Stimulated activated naive CD4-positive, alpha-beta T cell treated with Interleukin-2 at 50 U/mL for 16 hours (primary cell): ENCODE measurements around the gene PSME4.
A peak's percentile ranks its signal among the peaks of the same experiment; 100 is the strongest.

Experiments
- DNase-seq: peaks from one replicate; lab custom pipeline; 2025; lab: John Stamatoyannopoulos, UW

PSME4 gene, protein sequence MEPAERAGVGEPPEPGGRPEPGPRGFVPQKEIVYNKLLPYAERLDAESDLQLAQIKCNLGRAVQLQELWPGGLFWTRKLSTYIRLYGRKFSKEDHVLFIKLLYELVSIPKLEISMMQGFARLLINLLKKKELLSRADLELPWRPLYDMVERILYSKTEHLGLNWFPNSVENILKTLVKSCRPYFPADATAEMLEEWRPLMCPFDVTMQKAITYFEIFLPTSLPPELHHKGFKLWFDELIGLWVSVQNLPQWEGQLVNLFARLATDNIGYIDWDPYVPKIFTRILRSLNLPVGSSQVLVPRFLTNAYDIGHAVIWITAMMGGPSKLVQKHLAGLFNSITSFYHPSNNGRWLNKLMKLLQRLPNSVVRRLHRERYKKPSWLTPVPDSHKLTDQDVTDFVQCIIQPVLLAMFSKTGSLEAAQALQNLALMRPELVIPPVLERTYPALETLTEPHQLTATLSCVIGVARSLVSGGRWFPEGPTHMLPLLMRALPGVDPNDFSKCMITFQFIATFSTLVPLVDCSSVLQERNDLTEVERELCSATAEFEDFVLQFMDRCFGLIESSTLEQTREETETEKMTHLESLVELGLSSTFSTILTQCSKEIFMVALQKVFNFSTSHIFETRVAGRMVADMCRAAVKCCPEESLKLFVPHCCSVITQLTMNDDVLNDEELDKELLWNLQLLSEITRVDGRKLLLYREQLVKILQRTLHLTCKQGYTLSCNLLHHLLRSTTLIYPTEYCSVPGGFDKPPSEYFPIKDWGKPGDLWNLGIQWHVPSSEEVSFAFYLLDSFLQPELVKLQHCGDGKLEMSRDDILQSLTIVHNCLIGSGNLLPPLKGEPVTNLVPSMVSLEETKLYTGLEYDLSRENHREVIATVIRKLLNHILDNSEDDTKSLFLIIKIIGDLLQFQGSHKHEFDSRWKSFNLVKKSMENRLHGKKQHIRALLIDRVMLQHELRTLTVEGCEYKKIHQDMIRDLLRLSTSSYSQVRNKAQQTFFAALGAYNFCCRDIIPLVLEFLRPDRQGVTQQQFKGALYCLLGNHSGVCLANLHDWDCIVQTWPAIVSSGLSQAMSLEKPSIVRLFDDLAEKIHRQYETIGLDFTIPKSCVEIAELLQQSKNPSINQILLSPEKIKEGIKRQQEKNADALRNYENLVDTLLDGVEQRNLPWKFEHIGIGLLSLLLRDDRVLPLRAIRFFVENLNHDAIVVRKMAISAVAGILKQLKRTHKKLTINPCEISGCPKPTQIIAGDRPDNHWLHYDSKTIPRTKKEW (N-terminal part only)

DNA sequence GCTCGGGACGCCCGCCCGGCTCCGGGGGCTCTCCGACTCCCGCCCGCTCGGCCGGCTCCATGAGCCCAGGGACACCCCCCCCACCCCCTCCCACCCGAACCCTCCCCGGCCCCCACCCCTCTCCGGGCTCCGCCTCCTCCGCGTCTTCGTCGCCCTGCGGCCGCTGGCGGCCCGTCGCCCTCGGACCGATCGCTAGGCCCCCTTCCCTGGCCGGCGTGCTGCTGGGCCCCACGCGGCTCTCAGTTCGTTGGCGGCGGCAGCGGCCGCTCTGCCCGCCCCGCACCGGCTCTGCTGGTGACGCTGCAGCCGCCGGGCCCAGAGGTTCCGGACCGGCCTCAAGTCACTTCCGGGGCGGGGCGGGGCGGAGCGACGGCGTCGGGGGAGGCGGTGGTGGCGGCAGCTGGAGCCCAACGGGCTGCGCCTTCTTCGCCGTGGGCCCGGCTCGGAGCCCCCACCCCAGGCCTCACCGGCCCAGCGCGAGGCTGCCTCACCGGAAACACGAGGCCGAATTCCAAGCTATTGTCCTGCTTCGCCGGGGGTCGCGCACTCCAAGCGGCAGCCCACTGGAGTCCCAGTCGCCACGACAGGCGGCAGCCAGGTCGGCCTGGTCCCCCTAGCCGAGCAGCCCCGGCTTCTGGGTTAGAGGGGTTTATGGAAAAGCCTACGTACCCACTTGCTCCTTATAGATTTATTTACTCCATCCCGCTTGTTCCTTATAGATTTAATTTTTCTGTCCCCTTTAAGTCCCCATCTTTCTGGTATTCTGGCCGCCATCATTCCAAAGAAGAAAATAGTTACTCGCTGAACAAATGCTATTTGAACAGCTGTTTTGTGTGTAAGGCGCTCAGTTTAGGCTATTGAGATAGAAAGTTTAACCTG, at the start of gene PSME4:
Gene PSME4 (minus strand): TSS at position 270 of the 879 bp plus-strand sequence. CDS start 209 bp downstream, at position 61.
- peak; percentile 94 for DNase-seq

DNA sequence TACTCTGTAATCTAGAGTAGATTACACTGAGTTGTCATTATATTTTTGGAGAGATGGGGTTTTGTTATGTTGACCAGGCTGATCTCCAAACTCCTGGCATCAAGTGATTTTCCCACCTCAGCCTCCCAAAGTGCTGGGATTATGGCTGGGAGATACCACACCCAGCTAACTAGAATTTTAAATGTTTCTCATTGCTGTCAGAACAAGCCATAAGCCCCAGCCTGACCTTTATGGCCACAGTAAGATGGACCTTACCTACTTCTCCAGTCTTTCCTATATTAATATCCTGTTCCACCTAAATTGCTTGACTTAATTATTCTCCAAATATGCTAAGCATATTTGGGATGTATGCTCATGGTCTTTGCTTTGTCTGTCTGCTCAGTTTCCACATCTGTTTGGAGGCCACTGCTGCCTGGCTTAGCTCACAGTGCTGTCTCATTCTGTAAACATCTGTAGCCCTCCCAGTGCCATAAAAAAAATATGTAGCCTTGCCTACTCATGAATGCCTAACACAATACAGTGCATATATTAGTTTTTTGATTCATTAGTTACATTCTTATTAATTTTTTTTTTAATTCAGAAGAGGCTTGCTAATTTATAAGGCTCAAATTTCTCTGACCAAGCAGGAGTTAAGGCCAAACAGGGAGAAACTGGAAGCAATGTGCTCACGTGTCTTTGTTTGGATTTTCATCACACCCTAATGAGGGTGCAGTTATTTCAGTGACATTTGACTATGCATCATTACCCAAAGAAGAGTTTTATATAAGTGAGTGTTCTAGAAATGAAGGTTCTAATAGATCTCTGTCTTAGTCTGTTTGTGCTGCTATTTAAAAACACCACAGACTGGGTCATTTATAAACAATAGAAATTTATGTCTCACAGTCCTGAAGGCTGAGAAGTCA, 45.3 kb upstream of the PSME4 start:
- no peak for DNase-seq

DNA sequence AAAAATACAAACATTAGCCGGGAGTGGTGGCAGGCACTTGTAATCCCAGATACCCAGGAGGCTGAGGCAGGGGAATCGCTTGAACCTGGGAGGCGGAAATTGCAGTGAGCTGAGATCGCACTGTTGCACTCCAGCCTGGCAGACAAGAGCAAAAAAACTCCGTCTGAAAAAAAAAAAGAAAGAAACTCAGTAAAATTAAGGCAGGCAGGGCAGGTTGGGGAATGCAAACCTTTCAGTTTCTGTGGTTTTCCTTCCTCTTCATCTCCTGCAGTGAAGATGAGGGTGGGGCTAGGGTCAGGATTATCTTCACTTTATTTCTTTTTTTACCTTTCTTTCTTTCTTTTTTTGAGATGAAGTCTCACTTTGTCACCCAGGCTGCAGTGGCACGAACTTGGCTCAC, 43.2 kb upstream of the PSME4 start:
- no peak for DNase-seq

DNA sequence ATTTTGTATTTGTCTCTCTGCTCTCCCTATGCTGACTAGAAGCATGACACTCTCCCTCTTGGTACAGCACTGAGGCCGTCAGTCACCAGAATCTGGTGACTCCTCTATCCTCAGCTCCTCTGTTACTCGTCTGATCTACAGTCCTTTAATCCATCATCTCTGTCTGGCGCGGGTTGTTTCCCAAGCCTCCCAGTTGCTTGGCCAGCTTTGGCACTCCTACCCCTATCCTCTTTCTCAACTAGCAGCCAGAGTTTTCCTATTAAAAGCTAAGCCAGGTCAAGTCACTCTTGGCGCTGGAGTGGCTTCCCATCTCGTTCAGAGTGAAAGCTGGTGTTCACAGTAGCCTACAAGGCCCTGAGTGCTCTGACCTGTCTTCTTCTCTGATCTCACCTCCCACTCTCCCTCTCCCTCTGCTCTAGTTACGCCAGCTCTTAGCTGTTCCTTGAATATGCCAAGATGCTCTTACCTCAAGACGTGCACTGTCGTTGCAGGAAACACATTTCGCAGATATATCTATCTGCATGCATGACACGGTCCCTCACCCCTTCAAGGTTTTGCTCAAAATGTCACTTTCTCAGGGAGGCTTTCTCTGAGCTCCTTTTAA, 41.8 kb upstream of the PSME4 start:
- no peak for DNase-seq

DNA sequence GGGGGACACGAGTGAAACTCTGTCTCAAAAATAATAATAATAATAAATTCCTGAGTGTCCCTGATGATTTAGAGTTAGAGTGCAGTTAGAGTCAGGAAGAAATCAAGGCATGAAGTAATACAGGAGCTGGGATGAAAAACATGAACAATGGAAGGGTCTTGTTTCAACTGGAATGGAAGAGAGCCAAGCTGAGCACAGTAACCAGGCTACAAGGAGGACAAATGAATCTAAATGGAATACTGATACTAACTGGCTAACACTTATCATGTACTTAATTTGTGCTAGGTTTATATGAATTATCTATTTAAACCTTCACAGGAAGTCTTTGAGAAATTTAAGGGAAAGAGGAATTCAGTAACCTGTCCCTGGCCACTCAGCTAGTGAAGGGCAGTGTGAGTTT, 38.8 kb upstream of the PSME4 start:
- no peak for DNase-seq

DNA sequence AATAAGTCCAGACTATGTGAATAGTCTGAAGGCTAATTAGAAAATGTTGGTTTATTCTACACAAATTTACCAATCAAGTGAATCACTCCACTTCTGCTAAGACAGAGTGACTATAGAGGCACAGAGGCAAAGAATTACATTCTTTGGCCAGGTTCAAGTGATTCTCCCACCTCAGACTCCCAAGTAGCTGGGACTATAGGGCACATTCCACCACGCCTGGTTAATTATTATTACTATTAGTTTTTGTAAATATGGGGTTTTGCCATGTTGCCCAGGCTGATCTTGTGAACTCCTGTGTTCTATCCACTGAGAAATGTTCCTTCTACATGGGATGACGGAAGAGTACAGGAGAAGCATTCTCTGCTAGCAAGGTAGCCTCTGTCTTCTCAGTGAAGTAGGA, 37.6 kb upstream of the PSME4 start:
- no peak for DNase-seq

DNA sequence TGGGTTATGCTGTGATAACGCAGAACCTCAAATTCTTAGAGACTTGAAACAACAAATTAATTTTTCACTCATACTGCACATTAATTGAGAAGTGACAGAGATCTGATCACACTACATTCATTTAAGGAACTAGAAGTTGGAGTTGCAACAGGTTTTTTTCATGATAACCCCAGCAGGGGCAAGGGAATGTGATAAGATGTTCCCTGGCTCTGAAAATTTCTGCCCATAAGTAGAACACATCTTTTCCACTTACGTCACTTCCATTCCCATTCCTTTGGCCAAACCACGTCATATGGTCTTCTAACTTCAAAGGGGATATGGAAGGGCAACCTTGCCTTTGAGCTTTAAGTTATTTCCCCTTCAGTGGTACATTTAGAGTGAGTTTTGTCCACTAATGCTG, 29.7 kb upstream of the PSME4 start:
- no peak for DNase-seq

DNA sequence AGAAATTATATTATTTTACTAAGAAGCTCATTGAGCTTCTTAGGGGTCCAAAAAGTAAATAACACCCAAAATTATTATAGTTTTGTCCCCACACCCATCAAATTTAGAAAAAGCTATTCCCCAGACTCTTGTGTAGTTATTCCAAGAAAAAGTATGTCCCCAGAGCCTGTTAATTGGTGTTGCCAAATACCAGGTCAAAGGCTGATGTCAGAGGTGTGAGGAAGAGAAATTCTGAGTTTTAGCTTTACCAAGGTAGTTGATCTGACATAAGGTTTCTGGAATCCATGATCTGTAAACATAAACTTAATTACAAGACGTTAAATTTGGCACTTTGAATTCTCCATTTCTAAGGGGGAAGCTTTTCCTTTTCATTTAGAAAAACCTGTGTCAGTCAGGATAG, 29.3 kb upstream of the PSME4 start:
- DNase-seq = no peak

DNA sequence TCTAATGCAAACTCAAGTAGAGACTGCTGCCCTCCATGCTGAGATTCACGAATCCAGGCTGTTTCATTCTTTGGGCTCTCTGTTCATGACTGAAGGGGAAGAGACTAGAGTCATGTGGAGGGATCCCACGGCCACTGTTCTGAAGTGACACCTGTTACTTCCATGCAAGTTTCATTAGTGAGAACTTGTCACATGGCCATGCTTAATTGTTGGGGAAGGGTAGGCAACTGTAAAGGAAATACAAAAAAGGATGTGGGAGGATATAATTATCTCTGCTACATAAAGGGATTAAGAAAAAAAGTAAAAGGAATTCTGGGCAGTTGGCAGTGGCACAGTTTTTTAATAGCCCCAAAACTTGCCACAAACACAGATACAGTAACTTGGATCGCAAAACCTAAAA, 28.0 kb upstream of the PSME4 start:
- DNase-seq = no peak

DNA sequence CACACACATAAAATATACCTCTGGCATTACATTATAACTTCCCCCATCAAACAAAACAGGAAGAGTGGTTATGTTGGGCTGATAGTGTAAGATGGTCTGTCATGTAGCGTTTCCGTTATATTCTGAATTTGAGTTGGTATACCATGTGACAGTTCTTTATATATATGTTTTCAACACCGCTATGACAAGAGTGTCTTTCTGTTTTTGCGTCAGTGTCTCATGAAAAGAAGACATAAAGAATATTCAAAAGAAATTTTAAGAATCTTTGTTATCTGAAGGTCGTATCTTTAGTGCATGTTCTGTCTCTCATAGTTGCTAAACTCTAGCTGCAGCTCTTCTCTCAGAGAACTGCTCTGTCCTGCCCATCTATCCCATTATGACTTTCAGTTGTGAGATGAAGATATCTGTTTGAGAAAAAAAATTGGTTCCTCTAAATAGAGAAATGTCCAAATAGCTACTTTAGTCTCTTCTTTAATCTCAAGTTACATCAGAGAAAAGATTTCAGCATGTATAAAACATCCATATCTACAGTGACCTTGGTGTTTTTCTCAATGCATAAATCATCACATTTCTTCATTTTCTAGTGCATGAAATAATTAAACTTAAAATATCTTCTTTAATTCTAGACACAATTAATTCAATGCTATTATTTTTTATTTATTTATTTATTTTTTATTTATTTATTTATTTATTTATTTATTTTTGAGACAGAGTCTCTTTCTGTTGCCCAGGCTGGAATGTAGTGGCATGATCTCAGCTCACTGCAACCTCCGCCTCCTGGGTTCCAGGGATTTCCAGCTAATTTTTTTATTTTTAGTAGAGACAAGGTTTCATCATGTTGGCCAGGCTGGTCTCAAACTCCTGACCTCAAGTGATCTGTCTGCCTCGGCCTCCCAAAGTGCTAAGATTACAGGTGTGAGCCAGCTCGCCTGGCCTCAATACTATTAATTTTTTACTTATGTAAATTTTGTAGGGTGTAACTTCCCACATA, 24.3 kb upstream of the PSME4 start:
- DNase-seq = no peak

DNA sequence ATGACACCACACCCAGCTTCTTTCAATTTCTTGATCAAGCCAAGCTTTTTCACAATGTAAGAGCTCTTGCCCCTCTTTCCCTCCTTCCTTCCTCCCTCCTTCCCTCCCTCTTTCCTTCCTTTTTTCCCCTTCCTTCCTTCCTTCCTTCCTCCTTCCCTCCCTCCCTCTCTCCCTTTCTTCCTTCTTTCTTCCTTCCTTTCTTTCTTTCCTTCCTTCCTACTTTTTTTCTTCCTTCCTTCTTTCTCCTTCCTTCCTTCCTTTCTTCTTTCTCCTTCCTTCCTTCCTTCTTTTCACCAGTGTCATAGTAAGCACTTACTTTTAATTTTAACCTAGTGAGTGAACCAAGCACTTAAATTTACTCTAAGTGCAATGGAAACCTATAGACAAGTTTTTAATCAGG, 21.2 kb upstream of the PSME4 start:
- no peak for DNase-seq

DNA sequence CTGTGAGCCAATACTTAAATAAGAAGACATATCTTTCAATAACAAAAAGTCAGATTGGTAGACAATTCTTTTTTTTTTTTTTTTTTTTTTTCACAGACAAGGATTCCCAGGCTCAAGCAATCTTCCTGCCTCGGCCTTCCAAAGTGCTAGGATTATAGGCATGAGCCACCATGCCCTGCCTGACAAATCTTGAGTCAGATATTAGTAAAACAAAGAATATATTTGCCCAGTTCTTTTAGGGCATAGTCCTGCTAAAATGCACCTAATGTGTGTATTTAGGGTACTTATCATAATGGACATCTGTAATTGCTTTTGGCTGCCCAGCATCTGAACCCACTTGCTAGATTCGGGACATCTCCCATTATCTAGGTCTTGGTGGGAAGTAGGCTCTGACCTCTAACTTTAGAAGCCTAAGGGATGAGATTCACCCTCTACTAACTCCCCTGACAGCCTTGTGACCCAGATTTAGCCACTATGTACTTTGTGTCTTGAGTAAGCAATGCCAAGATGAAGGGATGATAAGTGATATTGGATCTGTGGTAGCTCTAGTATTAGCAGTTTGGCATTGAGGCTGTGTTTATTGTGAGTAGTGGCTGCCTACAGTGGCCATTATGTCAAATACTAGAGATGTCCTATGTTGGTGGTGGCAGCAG, 18.5 kb upstream of the PSME4 start:
- no peak for DNase-seq

DNA sequence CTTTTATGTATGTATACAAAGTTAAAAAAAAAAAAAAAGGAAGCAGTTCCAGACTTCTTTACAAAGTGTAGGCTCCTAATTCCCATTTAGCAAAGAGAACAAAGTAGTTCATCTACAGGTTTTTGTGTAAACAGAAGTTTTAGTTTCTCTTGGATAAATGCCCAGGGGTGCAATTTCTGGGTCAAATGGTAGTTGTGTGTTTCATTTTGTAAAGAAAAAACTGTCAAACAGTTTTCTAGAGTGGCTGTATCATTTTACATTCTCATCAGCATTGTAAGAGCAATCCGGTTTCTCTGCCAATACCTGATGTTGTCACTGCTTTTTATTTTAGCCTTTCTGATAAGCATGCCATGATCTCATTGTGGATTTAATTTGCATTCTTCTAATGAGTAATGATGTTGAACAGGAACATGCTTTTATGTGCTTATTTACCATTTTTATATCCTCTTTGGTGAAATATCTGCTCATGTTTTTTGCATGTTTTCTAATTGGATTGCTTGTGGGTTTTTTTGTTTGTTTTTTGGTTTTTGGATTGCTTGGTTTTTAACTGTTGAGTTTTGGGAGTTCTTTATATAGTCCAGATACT, 16.6 kb upstream of the PSME4 start:
- DNase-seq = no peak

DNA sequence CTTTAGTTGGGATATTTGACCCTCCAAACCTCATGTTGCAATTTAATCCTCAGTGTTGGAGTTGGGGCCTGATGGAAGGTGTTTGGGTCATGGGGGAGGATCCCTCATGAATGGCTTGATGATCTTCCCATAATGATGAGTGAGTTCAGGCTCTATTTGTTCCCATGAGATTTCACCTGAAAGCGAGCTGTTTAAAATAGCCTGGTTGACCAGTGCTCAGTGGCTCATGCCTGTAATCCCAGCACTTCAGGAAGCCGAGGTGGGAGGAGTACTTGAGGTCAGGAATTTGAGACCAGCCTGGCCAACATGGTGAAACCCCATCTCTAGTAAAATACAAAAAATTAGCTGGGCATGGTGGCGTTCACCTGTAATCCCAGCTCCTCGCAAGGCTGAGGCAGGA, 14.9 kb upstream of the PSME4 start:
- DNase-seq = no peak

DNA sequence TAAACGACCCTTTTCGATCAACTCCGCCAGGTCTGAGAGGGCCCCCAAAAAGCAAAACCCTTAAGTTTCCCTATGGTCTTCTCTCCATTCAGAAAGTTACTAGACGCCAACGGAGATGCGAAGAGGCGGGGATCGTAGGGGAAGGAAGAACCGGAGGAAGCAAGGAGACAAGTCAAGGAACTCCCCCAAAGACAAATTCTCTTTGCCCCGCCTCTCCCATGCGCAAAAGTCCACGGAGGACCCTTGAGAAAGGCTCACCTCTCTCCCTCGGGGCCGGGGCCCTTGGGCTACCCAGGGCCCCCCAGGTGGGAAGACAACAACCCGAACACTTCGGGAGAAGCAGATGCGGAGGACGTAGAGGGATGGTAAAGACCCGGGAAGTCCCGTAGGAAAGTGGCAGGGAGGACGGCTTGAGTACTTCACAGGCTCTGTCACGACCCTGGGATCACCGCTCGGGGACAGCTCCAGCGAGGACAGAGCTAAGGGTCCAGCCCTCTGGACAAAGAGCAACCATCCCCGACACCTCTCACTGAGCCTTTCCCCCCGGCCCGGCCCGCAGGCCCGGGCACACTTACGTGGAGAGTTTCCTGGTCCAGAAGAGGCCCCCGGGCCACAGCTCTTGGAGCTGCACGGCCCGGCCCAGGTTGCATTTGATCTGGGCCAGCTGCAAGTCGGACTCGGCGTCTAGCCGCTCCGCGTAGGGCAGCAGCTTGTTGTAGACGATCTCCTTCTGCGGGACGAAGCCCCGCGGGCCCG, 647 bp downstream of the PSME4 start:
- no peak for DNase-seq

DNA sequence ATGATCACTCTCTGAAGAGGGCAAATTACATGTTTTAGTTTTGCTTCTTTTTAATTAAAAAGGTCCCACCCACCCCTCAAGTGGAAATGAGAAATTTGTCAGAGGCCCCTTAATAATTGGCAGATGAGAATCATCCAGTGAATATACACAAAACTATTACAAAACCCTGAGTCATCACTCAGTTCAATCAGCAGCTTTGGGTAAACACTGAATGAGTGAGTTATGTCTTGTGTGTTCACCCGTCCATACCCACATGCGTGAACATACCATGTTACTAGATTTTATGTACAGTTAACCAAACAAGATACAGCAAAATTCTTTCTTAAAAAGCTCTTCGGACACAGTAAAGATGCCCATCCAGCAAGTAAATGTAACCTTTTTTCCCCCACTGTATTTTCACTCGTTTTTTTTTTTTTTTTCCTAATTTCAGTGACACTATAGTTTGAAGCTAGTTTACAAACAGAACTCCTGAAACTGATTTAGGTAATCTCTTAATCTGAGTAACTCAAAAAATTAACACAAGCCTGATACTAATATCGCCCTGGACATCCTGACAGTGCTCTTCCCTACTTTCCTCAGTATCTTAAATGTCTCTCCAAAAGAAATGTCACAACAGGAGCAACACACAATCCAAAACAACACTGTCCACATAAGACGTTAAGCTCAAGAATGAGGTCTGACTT, 1.4 kb downstream of the PSME4 start:
- no peak for DNase-seq
